ENCODE results near the gene CFL1. TPM values are rescaled to one million over a fixed set of nuclear protein-coding genes. Genes with fewer than 3 reads are reported as not detected.

Gene CFL1
- total and polyA plus RNA-seq, 10 of the 15 experiments (the other 5 are each of a cell fraction or from before 2014, with no cell fraction given): 164 to 2,994 (median 1,500) TPM

DNA sequence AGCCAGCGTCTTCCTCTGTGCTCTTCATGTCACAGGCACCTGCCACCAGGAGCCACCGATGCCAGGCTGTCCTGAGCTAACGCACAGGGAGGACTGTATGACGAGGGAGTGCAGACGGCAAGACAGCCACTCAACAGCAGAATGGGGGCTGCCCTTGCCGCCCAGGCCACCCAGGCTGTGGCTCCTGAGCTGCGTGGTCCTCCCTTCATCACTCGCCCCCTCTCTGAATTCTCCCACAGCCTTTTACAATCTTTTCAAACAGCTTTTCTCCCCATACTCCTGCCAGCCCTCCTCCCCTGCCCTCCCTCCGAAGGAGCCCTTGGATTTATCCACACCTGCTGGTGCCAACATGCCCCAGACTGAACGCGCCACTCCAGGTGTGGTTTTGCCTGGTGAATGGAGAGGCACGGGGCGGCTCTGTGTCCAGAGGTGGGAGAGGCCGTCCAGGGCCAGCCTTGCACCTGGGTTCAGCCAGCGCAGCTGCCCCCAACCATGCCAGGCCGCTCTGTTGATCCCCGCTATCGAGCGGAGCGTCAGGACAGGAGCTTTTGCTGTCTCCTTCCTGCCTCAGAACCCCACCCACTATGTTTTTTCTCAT, 49.1 kb downstream of the CFL1 start:
- Histone ChIP-seq H3K9ac (ENCODE audit: control insufficient read depth, insufficient read depth, low read length) (no peak overlapping the region), H3K27me3 (replicated peaks in 1 of 2; ENCODE audit: control insufficient read depth in 2 of 2, insufficient read depth in 2 of 2, low read length in 1 of 2) (no peaks in the 10 kb centered on the region; a peak in 1 of 4 replicates), H3K27ac (ENCODE audit: control insufficient read depth, insufficient read depth) (no peak overlapping the region), H2AFZ (ENCODE audit: control insufficient read depth, low read depth, low read length) (no peak overlapping the region), H3K4me2 (ENCODE audit: control insufficient read depth, insufficient read depth) (no peak overlapping the region), H4K20me1 (ENCODE audit: control insufficient read depth, insufficient read depth) (no peaks in the 10 kb centered on the region), H3K36me3 (ENCODE audit: control insufficient read depth in 2 of 2, insufficient read depth in 2 of 2, low read length in 1 of 2) (no peaks in the 10 kb centered on the region), H3K79me2 (ENCODE audit: control insufficient read depth, insufficient read depth, low read length) (no peaks in the 10 kb centered on the region), H3K4me1 (ENCODE audit: control insufficient read depth, insufficient read depth, low read length) (no peaks in the 10 kb centered on the region), H3K9me3 (replicated peaks; ENCODE audit: control insufficient read depth, insufficient read depth, low read length) (no peaks in the 10 kb centered on the region), H3K4me3 (no peak overlapping the region)
- SMC1A ChIA-PET (ENCODE audit: uncharacterized antibody, unreplicated experiment): interaction anchor here (0.6 kb wide), 1 partner anchor 7 kb away, joined by 4 read pairs; no protein-coding TSS in a partner anchor
- CTCF ChIA-PET: interaction anchor here (2.3 to 3.3 kb wide), 2 partner anchors 8 to 29 kb away, joined by 19 read pairs; partner anchors contain the start of gene AP5B1
- TF ChIP-seq TCF3 (IDR thresholded peaks at IDR 0.05; ENCODE audit: borderline replicate concordance, insufficient read depth, low read depth, low read length): no peak
- TF ChIP-seq, protein P1, sequence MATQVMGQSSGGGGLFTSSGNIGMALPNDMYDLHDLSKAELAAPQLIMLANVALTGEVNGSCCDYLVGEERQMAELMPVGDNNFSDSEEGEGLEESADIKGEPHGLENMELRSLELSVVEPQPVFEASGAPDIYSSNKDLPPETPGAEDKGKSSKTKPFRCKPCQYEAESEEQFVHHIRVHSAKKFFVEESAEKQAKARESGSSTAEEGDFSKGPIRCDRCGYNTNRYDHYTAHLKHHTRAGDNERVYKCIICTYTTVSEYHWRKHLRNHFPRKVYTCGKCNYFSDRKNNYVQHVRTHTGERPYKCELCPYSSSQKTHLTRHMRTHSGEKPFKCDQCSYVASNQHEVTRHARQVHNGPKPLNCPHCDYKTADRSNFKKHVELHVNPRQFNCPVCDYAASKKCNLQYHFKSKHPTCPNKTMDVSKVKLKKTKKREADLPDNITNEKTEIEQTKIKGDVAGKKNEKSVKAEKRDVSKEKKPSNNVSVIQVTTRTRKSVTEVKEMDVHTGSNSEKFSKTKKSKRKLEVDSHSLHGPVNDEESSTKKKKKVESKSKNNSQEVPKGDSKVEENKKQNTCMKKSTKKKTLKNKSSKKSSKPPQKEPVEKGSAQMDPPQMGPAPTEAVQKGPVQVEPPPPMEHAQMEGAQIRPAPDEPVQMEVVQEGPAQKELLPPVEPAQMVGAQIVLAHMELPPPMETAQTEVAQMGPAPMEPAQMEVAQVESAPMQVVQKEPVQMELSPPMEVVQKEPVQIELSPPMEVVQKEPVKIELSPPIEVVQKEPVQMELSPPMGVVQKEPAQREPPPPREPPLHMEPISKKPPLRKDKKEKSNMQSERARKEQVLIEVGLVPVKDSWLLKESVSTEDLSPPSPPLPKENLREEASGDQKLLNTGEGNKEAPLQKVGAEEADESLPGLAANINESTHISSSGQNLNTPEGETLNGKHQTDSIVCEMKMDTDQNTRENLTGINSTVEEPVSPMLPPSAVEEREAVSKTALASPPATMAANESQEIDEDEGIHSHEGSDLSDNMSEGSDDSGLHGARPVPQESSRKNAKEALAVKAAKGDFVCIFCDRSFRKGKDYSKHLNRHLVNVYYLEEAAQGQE (IDR thresholded peaks at IDR 0.05; ENCODE audit: low read depth, low read length): no peak
- TF ChIP-seq ATF7 (IDR thresholded peaks at IDR 0.05; ENCODE audit: low read depth): no peak
- TF ChIP-seq, protein P2, sequence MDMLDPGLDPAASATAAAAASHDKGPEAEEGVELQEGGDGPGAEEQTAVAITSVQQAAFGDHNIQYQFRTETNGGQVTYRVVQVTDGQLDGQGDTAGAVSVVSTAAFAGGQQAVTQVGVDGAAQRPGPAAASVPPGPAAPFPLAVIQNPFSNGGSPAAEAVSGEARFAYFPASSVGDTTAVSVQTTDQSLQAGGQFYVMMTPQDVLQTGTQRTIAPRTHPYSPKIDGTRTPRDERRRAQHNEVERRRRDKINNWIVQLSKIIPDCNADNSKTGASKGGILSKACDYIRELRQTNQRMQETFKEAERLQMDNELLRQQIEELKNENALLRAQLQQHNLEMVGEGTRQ (IDR thresholded peaks at IDR 0.05; ENCODE audit: borderline replicate concordance, low read depth, low read length): no peak
- no peak for TF ChIP-seq CHD1 (IDR thresholded peaks at IDR 0.05; ENCODE audit: low read depth, low read length)
- no peak for TF ChIP-seq WRNIP1 (IDR thresholded peaks at IDR 0.05; ENCODE audit: borderline replicate concordance, low read depth, low read length)
- TF ChIP-seq PAX5 (IDR thresholded peaks at IDR 0.05; ENCODE audit: borderline replicate concordance, low read depth, low read length): no peak
- no peak for TF ChIP-seq IRF4 (IDR thresholded peaks at IDR 0.05; ENCODE audit: low read depth, low read length)
- TF ChIP-seq EZH2 (IDR thresholded peaks at IDR 0.05; ENCODE audit: borderline replicate concordance, control insufficient read depth, low read depth, low read length): no peak
- no peak for TF ChIP-seq MYB (IDR thresholded peaks at IDR 0.05; ENCODE audit: borderline replicate concordance, low read depth, low read length)
- no TSS peak for BruUV-seq (replicated peaks)
- FAIRE-seq: no peak
- no peak for ATAC-seq
- intact Hi-C loops (cut with micrococcal nuclease; ENCODE audit: unreplicated experiment) (no loop called here), in situ Hi-C loops (cut with MboI) (no loop called here)
- POLR2A ChIA-PET: interaction anchor here (0.5 to 1.2 kb wide), 3 partner anchors 21 to 301 kb away, joined by 3 to 4 read pairs (median 3); no protein-coding TSS in a partner anchor
- 65% methylated on average over 19 of the region's 20 CpGs for WGBS (ENCODE audit: insufficient coverage, insufficient replicate concordance, low lambda C conversion rate, missing lambda C conversion rate)
- no peak for DNase-seq (ENCODE audit: low read depth, low spot score)
- RAD21 ChIA-PET (ENCODE audit: unreplicated experiment): interaction anchor here (1.5 kb wide), 1 partner anchor 39 kb away, joined by 3 read pairs; no protein-coding TSS in a partner anchor

Measured in GM12878 (cell line).